ENCODE results near the gene PLAAT3.

Gene PLAAT3

DNA sequence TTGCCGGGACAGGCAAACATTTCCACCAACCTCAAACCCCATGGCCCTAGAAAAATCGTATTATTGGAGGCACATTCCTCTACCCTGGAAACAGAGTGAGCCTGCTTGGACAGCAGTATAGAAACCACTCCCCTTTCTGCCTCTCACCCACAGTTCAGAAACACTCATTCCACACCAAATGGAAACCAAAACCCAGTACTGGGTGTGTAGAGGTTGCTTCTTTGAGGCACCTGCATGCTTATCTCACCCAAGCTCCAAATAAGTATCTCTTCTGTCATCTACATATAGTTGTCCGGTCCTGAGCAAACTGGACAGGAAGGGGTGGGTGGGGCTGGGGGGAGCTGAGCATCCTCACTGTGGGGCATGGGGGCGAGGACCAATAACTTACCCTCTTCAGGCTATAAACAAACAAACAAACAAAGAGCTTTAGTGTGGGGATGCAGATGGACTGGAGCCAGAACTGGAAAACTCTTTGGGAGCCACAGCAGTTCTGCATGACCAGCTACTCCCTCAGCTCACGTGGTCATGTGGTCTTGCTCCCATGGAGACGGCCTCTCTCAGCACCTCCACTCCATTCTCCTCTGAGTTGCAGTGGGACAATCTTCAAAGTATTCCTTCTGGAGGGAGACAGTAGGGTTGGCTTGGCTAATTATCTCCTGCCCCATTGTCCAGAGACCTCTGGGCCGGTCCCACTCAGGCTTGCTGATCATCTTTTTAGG, 50.0 kb downstream of the PLAAT3 start:
- DNase-seq (ENCODE audit: low read depth): no peak
- TF ChIP-seq, protein P1, sequence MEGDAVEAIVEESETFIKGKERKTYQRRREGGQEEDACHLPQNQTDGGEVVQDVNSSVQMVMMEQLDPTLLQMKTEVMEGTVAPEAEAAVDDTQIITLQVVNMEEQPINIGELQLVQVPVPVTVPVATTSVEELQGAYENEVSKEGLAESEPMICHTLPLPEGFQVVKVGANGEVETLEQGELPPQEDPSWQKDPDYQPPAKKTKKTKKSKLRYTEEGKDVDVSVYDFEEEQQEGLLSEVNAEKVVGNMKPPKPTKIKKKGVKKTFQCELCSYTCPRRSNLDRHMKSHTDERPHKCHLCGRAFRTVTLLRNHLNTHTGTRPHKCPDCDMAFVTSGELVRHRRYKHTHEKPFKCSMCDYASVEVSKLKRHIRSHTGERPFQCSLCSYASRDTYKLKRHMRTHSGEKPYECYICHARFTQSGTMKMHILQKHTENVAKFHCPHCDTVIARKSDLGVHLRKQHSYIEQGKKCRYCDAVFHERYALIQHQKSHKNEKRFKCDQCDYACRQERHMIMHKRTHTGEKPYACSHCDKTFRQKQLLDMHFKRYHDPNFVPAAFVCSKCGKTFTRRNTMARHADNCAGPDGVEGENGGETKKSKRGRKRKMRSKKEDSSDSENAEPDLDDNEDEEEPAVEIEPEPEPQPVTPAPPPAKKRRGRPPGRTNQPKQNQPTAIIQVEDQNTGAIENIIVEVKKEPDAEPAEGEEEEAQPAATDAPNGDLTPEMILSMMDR (IDR thresholded peaks at IDR 0.05; ENCODE audit: insufficient read depth, low read depth, low read length, missing control alignments): no peak
- no peak overlapping the region for H3K4me3 ChIP-seq (ENCODE audit: low read length)

DNA sequence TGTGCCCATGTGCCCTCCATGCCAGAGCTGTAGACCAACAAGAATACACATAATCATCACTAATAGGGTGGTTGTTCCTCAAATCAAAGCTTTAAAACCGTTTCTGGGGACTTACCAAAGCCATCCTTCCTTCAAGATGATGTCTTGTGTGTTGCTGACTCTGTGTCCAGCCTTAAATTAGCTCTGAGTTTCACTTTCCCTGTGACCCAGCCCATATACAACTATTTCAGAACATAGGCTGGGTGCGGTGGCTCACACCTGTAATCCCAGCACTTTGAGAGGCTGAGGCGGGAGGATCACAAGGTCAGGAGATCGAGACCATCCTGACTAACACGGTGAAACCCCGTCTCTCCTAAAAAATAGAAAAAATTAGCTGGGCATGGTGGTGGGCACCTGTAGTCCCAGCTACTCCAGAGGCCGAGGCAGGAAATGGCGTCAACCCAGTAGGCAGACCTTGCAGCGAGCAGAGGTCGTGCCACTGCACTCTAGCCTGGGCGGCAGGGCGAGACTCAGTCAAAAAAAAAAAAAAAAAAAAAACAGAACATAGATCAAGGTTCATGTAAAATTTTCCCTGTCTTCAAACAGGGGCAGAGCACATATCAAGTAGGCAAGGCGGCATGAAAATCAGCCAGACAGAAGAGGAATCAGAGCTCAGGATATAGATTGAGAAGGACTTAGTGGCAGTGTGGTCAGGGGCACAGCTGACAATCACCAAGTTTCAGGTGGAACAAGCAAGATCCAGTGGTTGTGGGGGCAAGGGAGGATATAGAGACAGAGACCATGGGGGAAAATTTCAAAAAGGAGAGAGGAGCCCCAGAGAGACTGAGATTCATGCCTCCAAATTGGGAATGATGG, 50.8 kb downstream of the PLAAT3 start, which contains the start of gene PLAAT2:
Gene PLAAT2 (minus strand): TSS at position 179 of the 855 bp plus-strand sequence. CDS start 55 bp downstream, at position 124.
- no peak within 1 kb of the TSS for H3K4me3 ChIP-seq (ENCODE audit: low read length)
- DNase-seq (ENCODE audit: low read depth): no peak
- TF ChIP-seq, protein P1 (IDR thresholded peaks at IDR 0.05; ENCODE audit: insufficient read depth, low read depth, low read length, missing control alignments): no peak

DNA sequence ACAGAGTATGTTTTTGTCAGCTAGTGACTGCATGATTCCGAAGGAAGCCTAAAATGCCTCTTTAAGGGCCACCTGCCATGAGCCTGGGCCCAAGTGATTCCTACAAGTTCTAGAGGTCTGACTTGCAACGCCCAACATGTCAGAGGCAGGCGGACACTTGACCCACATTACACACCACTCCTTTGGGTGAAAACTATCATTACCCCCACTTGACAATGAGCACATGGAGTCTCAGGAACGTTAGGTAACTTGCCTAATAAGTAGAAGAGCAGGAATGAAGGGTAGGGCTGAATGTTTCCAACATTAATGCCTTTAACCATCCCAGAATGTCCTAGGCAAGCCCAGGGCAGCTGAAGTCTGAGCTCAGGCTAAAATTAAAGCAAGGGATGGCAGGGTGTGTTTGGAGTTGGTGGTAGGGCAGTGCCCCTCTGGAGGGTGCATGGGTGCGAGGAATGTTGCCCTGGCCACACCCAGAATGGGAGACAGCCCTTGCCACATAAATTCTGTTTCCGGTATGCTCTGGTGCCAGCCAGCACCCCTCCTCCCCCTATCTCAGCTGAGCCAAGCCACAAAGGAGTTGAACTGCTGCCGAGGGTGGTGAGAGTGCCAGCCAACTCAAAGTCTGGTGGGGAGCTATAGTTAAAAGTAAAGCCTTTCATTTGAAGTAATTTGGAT, 53.6 kb downstream of the PLAAT3 start:
- peak; percentile 74 for DNase-seq (ENCODE audit: low read depth)
- no peak overlapping the region for H3K4me3 ChIP-seq (ENCODE audit: low read length)
- TF ChIP-seq, protein P1 (IDR thresholded peaks at IDR 0.05; ENCODE audit: insufficient read depth, low read depth, low read length, missing control alignments): no peak

DNA sequence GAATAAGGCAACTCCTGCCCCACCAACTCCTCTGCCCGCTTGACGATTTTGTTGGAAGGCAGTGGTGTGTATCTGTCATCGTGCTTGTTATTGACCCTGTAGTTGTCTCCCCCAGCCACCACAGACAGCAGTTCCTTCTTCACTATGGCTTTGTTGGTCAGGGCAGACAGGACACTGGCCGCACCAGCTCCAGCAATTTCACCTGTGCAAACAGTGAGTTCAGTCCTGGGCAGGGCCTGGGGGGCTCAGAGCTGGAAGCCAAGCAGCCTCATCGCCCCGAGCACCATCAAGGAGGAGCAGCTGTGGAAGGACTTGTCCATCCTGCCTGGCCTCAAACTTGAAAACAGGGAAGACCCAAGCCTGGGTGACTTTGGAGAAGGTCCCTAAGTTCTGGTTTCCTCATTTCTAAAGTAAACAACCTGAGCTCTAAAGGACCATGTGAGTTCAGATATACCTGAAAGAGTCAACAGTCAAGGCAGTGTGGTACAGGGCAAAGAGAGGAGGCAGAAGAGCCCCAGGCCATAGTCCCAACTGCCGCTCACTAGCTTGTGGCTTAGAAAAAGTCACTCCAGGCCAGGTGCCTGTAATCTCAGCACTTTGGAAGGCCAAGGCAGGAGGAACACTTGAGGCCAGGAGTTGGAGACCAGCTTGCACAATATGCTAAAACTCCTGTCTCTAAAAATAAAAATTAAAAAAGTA, 55.6 kb downstream of the PLAAT3 start:
- no peak for DNase-seq (ENCODE audit: low read depth)
- H3K4me3 ChIP-seq (ENCODE audit: low read length): no peak overlapping the region

DNA sequence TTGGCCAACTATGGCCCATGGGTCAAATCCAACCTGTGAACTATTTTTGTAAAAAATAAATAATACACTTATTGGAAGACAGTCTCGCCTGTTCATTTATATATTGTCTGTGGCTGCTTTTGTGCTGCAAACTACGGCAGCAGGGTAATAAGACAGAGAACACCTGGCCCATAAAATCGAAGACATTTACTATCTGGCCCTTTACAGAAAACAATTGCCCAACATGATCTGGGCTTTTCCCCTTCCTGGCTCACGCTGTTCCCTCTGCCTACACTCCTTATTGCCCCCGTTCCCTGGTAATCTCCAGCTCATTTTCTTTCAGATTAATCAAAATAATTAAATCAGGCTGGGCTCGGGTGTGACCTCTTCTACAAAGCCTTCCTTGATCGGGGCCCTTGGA, 56.7 kb downstream of the PLAAT3 start:
- H3K4me3 ChIP-seq (ENCODE audit: low read length): no peak overlapping the region
- no peak for DNase-seq (ENCODE audit: low read depth)
- TF ChIP-seq, protein P1 (IDR thresholded peaks at IDR 0.05; ENCODE audit: insufficient read depth, low read depth, low read length, missing control alignments): no peak

More for the DNA sequence above, 55.6 kb downstream of the PLAAT3 start:
- TF ChIP-seq, protein P1 (IDR thresholded peaks at IDR 0.05; ENCODE audit: insufficient read depth, low read depth, low read length, missing control alignments): no peak

DNA sequence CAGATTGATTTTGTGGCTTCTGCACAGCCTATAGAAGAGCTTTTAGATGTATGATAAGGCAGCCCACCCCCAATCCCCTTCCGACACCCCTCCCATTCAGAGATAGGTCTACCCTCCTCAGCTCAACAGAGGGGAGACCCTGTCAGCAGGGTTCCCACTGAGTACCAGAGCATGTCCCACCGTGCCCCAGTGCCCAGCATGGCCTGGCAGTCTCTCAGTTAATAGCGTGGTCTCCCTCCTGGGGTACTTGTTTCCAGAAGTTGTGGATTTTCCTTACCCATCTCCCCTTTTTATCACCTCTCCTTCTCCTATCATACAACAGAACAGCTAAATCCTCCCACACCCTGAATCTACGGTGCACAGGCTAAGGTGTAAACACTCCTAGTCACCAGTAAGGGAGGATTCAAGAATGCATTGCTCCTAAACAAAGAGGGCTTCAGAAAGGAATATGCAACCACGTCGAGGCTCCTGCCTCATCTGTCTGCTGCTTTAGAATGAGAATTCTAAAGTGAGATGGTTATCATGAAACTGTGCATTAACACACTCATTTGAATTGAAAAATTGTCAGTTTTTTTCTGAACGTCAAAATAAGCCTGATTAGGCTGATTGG, 57.7 kb downstream of the PLAAT3 start:
- TF ChIP-seq, protein P1 (IDR thresholded peaks at IDR 0.05; ENCODE audit: insufficient read depth, low read depth, low read length, missing control alignments): no peak
- no peak for DNase-seq (ENCODE audit: low read depth)
- H3K4me3 ChIP-seq (ENCODE audit: low read length): no peak overlapping the region
